GM21360 (cell line): ENCODE data around the gene CCL3.
A peak's percentile ranks its signal among the peaks of the same experiment; 100 is the strongest.
"Not testable (repeated sequence)": the region's sequence is repeated elsewhere in the genome, so short reads cannot be mapped to it uniquely, and the experiment has no call there.

Experiments
- ATAC-seq: cut with Tn5 transposase; IDR thresholded peaks from one replicate; pipeline ENCODE4 v1.9.1; 2021; ENCODE audit warnings: mild to moderate bottlenecking, moderate library complexity; ENCODE audit not compliant: unreplicated experiment

The CCL3 gene

GRCh38 chr17:36117505-36118382 is 27.8 kb upstream of the CCL3 start:
- no peak for ATAC-seq

GRCh38 chr17:36115649-36115977 is 25.7 kb upstream of the CCL3 start:
- not testable (repeated sequence) for ATAC-seq

- not testable (repeated sequence) for ATAC-seq
These were observed 25.2 kb upstream of the CCL3 start for GRCh38 chr17:36114971-36115648.

GRCh38 chr17:36113131-36113530 is 23.2 kb upstream of the CCL3 start:
- ATAC-seq: not testable (repeated sequence)

GRCh38 chr17:36112572-36112971 is 22.6 kb upstream of the CCL3 start:
- no peak for ATAC-seq

GRCh38 chr17:36111068-36111490 is 21.1 kb upstream of the CCL3 start:
- ATAC-seq: no peak

- ATAC-seq: not testable (repeated sequence)
These were observed 18.3 kb upstream of the CCL3 start for GRCh38 chr17:36108265-36108664.

GRCh38 chr17:36107660-36108059 is 17.7 kb upstream of the CCL3 start:
- ATAC-seq: no peak

GRCh38 chr17:36106493-36106835 is 16.5 kb upstream of the CCL3 start:
- ATAC-seq: no peak

GRCh38 chr17:36105781-36106492 is 16.0 kb upstream of the CCL3 start:
- no peak for ATAC-seq

- ATAC-seq: no peak
These were observed 14.8 kb upstream of the CCL3 start for GRCh38 chr17:36104701-36105181.

- ATAC-seq: not testable (repeated sequence)
These were observed 14.3 kb upstream of the CCL3 start for GRCh38 chr17:36104246-36104645.

GRCh38 chr17:36103401-36103975 is 13.5 kb upstream of the CCL3 start, which contains the start of gene CCL4:
Gene CCL4, plus strand, starts transcription at chr17:36103827. Its CDS starts 79 bp downstream, at chr17:36103906.
- ATAC-seq: peak; percentile 55

GRCh38 chr17:36099004-36099403 is 9.1 kb upstream of the CCL3 start:
- ATAC-seq: not testable (repeated sequence)

- no peak for ATAC-seq
These were observed 6.0 kb upstream of the CCL3 start for GRCh38 chr17:36095992-36096391.

- no peak for ATAC-seq
These were observed 4.8 kb upstream of the CCL3 start for GRCh38 chr17:36094746-36095145.

- no peak for ATAC-seq
These were observed 4.3 kb upstream of the CCL3 start for GRCh38 chr17:36094232-36094631.

GRCh38 chr17:36092715-36093114 is 2.8 kb upstream of the CCL3 start:
- ATAC-seq: not testable (repeated sequence)

- no peak for ATAC-seq
These were observed 2.3 kb upstream of the CCL3 start for GRCh38 chr17:36092230-36092629.

- no peak for ATAC-seq
These were observed 541 bp downstream of the CCL3 start for GRCh38 chr17:36089339-36089865.
